Neuronal stem cell (in vitro differentiated cells): Measurements from ENCODE around the gene DLD.

Source experiments
- DNase-seq: peaks from one replicate; pipeline ENCODE4 v3.0.0-alpha.2; 2013; ENCODE audit warnings: low spot score
- H2AFZ ChIP-seq: one replicate; pipeline ENCODE4 v1.6.1; 2013; ENCODE audit warnings: mild to moderate bottlenecking, low read length, inconsistent platforms
- H2AK5ac ChIP-seq: 2 replicates; pipeline ENCODE4 v1.6.1; 2013; ENCODE audit warnings: low read depth, mild to moderate bottlenecking, inconsistent platforms, low read length, moderate library complexity, mixed read lengths
- H2BK120ac ChIP-seq: 2 replicates; pipeline ENCODE4 v1.6.1; 2013; ENCODE audit warnings: low read depth, mild to moderate bottlenecking, inconsistent platforms, low read length, moderate library complexity, mixed read lengths
- H2BK12ac ChIP-seq: one replicate; pipeline ENCODE4 v1.6.1; 2013; ENCODE audit warnings: low read length, inconsistent platforms
- H2BK15ac ChIP-seq: 2 replicates; pipeline ENCODE4 v1.6.1; 2013; ENCODE audit warnings: mild to moderate bottlenecking, low read length, inconsistent platforms, mixed read lengths
- H2BK5ac ChIP-seq: one replicate; pipeline ENCODE4 v1.6.1; 2013; ENCODE audit warnings: inconsistent platforms, mild to moderate bottlenecking, low read length, moderate library complexity
- H3K14ac ChIP-seq: one replicate; pipeline ENCODE4 v1.6.1; 2013; ENCODE audit warnings: low read length, inconsistent platforms
- H3K18ac ChIP-seq: 2 replicates; pipeline ENCODE4 v1.6.1; 2013; ENCODE audit warnings: low read length, inconsistent platforms
- H3K23ac ChIP-seq: 2 replicates; pipeline ENCODE4 v1.6.1; 2013; ENCODE audit warnings: low read depth, mild to moderate bottlenecking, mixed read lengths, low read length, inconsistent platforms; ENCODE audit not compliant: poor library complexity
- H3K27ac ChIP-seq: replicated peaks from 3 replicates; pipeline ENCODE4 v1.5.1; 2013; ENCODE audit warnings: low read length, inconsistent platforms
- H3K27me3 ChIP-seq, 3 experiments: 2 replicates each; pipeline ENCODE4 v1.6.1; 2013; ENCODE audit warnings: low read length in 3 of 3, mild to moderate bottlenecking in 2 of 3, inconsistent platforms in 1 of 3, low read depth in 1 of 3, mixed read lengths in 1 of 3, moderate library complexity in 1 of 3; ENCODE audit not compliant: control insufficient read depth in 3 of 3, insufficient read depth in 3 of 3
- H3K36me3 ChIP-seq, 2 donors: replicated peaks in 1 of 2; 2 replicates each; pipeline ENCODE4 v1.6.1; 2013; ENCODE audit warnings: low read length in 2 of 2; ENCODE audit not compliant: control insufficient read depth in 2 of 2, insufficient read depth in 2 of 2
- H3K4ac ChIP-seq: 2 replicates; pipeline ENCODE4 v1.6.1; 2013; ENCODE audit warnings: inconsistent platforms, mild to moderate bottlenecking, low read length, moderate library complexity
- H3K4me1 ChIP-seq, 2 donors: 1 replicate in 1 of 2; 2 replicates in 1 of 2; pipeline ENCODE4 v1.6.1; 2013; ENCODE audit warnings: low read length in 2 of 2, low read depth in 1 of 2; ENCODE audit not compliant: control insufficient read depth in 2 of 2, insufficient read depth in 1 of 2
- H3K4me2 ChIP-seq: one replicate; pipeline ENCODE4 v1.6.1; 2013; ENCODE audit warnings: mild to moderate bottlenecking, low read length, inconsistent platforms; ENCODE audit not compliant: insufficient read depth, poor library complexity, severe bottlenecking
- H3K4me3 ChIP-seq, 2 donors: 2 replicates each; pipeline ENCODE4 v1.5.1; 2013; ENCODE audit warnings: low read length in 2 of 2, mild to moderate bottlenecking in 2 of 2, inconsistent platforms in 1 of 2, moderate library complexity in 1 of 2
- H3K79me1 ChIP-seq: one replicate; pipeline ENCODE4 v1.6.1; 2013; ENCODE audit warnings: low read depth, mild to moderate bottlenecking, inconsistent platforms, low read length, moderate library complexity
- H3K9ac ChIP-seq: one replicate; pipeline ENCODE4 v1.6.1; 2013; ENCODE audit warnings: mild to moderate bottlenecking, low read depth, low read length, inconsistent platforms; ENCODE audit not compliant: poor library complexity
- H3K9me3 ChIP-seq, 2 donors: replicated peaks in 1 of 2; 2 replicates each; pipeline versions ENCODE3 to v1.6.1; 2013; ENCODE audit warnings: low read length in 2 of 2, mild to moderate bottlenecking in 2 of 2, inconsistent platforms in 1 of 2, low read depth in 1 of 2, mixed read lengths in 1 of 2, moderate library complexity in 1 of 2; ENCODE audit not compliant: control insufficient read depth in 2 of 2, insufficient read depth in 1 of 2
- H4K8ac ChIP-seq: one replicate; pipeline ENCODE4 v1.6.1; 2013; ENCODE audit warnings: low read depth, mild to moderate bottlenecking, inconsistent platforms, low read length, moderate library complexity
- H4K91ac ChIP-seq: one replicate; pipeline ENCODE4 v1.6.1; 2013; ENCODE audit warnings: low read length, low read depth, mild to moderate bottlenecking, inconsistent platforms; ENCODE audit not compliant: poor library complexity
- WGBS, 2 donors: extraction: QIAGEN DNeasy Blood & Tissue Kit; methylation state at CpG; one replicate each; pipeline ENCODE4 v1.1.7; 2013; ENCODE audit warnings: missing lambda C conversion rate in 2 of 2, mixed read lengths in 1 of 2; ENCODE audit not compliant: insufficient read length in 2 of 2, insufficient replicate concordance in 1 of 2; ENCODE audit errors: extremely low coverage in 2 of 2; 5-methylcytosine and 5-hydroxymethylcytosine counted together

The DLD gene

GRCh38 chr7:107874605-107875446 lies 16.2 kb upstream of the DLD start:
- Histone ChIP-seq H2BK12ac (no peak overlapping the region), H2BK15ac (no peak overlapping the region), H3K23ac (no peak overlapping the region), H3K79me1 (no peaks in the 10 kb centered on the region), H3K4me2 (no peak overlapping the region), H3K9me3 (no peaks in the 10 kb centered on the region), H2AK5ac (no peak overlapping the region), H2BK5ac (no peak overlapping the region), H3K27ac (no peak overlapping the region), H3K18ac (no peak overlapping the region), H2BK120ac (no peak overlapping the region), H4K8ac (no peak overlapping the region), H3K4me1 (no peaks in the 10 kb centered on the region), H3K27me3 (peaks cover 0 to 3% (median 0%) of the 10 kb centered on the region in 3 experiments), H2AFZ (peak overlapping the region; percentile 39), H4K91ac (no peak overlapping the region), H3K36me3 (no peaks in the 10 kb centered on the region), H3K14ac (no peak overlapping the region), H3K4me3 (no peak overlapping the region), H3K4ac (no peak overlapping the region), H3K9ac (no peak overlapping the region)
- peak; percentile 33 for DNase-seq
- WGBS, 2 donors, result no CpG with 5 or more reads among the region's 6 CpGs

- H3K27ac ChIP-seq, result no peak overlapping the region
- no peak overlapping the region for H2AK5ac ChIP-seq
- no peak overlapping the region for H4K8ac ChIP-seq
- H2BK12ac ChIP-seq, result no peak overlapping the region
- no peak overlapping the region for H3K9ac ChIP-seq
- H2BK5ac ChIP-seq, result no peak overlapping the region
- H3K23ac ChIP-seq, result no peak overlapping the region
- no peak for DNase-seq
- H3K4me2 ChIP-seq, result no peak overlapping the region
- WGBS, 2 donors, result no CpG with 5 or more reads among the region's 2 CpGs
- H3K14ac ChIP-seq, result no peak overlapping the region
- no peaks in the 10 kb centered on the region for H3K4me1 ChIP-seq
- H3K9me3 ChIP-seq, result no peaks in the 10 kb centered on the region
- H3K4me3 ChIP-seq, result no peak overlapping the region
- H2BK120ac ChIP-seq, result no peak overlapping the region
- H3K27me3 ChIP-seq, result peaks cover 0 to 3% (median 0%) of the 10 kb centered on the region in 3 experiments
- no peaks in the 10 kb centered on the region for H3K79me1 ChIP-seq
- no peaks in the 10 kb centered on the region for H3K36me3 ChIP-seq
- H2AFZ ChIP-seq, result no peak overlapping the region
- H4K91ac ChIP-seq, result no peak overlapping the region
- H3K4ac ChIP-seq, result no peak overlapping the region
- no peak overlapping the region for H3K18ac ChIP-seq
- H2BK15ac ChIP-seq, result no peak overlapping the region
These were observed 14.1 kb upstream of the DLD start for GRCh38 chr7:107876916-107877315.

GRCh38 chr7:107877731-107878382 lies 13.1 kb upstream of the DLD start:
- no peak for DNase-seq
- Histone ChIP-seq H2BK5ac (no peak overlapping the region), H3K18ac (no peak overlapping the region), H3K4ac (no peak overlapping the region), H3K23ac (no peak overlapping the region), H2BK15ac (no peak overlapping the region), H3K27ac (no peak overlapping the region), H3K4me3 (no peak overlapping the region), H4K8ac (no peak overlapping the region), H3K79me1 (no peaks in the 10 kb centered on the region), H3K9me3 (no peaks in the 10 kb centered on the region), H3K9ac (no peak overlapping the region), H2AK5ac (no peak overlapping the region), H3K27me3 (peaks cover 0 to 2% (median 0%) of the 10 kb centered on the region in 3 experiments), H3K36me3 (no peaks in the 10 kb centered on the region), H3K4me1 (no peaks in the 10 kb centered on the region), H3K14ac (no peak overlapping the region), H2AFZ (no peak overlapping the region), H4K91ac (no peak overlapping the region), H3K4me2 (no peak overlapping the region), H2BK120ac (no peak overlapping the region), H2BK12ac (no peak overlapping the region)
- WGBS, 2 donors, result no CpG with 5 or more reads among the region's 5 CpGs

GRCh38 chr7:107878636-107879035 lies 12.3 kb upstream of the DLD start:
- Histone ChIP-seq H3K14ac (no peak overlapping the region), H2AFZ (no peak overlapping the region), H4K91ac (no peak overlapping the region), H2BK12ac (no peak overlapping the region), H3K36me3 (no peaks in the 10 kb centered on the region), H3K23ac (no peak overlapping the region), H3K9me3 (no peaks in the 10 kb centered on the region), H3K4ac (no peak overlapping the region), H3K18ac (no peak overlapping the region), H2AK5ac (no peak overlapping the region), H4K8ac (no peak overlapping the region), H2BK120ac (no peak overlapping the region), H2BK5ac (no peak overlapping the region), H3K9ac (no peak overlapping the region), H3K4me3 (no peak overlapping the region), H3K79me1 (no peaks in the 10 kb centered on the region), H3K4me2 (no peak overlapping the region), H2BK15ac (no peak overlapping the region), H3K27ac (no peak overlapping the region), H3K27me3 (peaks cover 0 to 2% (median 0%) of the 10 kb centered on the region in 3 experiments), H3K4me1 (no peaks in the 10 kb centered on the region)
- no CpG with 5 or more reads among the region's 3 CpGs for WGBS, 2 donors
- no peak for DNase-seq
